Epithelial cell of proximal tubule (primary cell): ENCODE data around the gene TM2D3. TPM values are rescaled to one million over a fixed set of nuclear protein-coding genes. Genes with fewer than 3 reads are reported as not detected.

Experiments
- DNase-seq: peaks from one replicate; pipeline ENCODE4 v3.0.0-alpha.2; 2011; ENCODE audit warnings: low read depth
- H3K4me3 ChIP-seq: 2 replicates; pipeline ENCODE4 v1.5.1; 2011; ENCODE audit warnings: low read depth, mild to moderate bottlenecking, low read length
- total RNA-seq: library from RNA; depleted of rRNA; stranded (reverse); fragments of >200 nt; gene quantifications from 2 replicates; pipeline ENCODE4 v1.2.3, GENCODE V29; 2015
- TF ChIP-seq, protein P1 (sequence below): conservative IDR thresholded peaks from 2 replicates; pipeline ENCODE4 v1.5.1; 2012; ENCODE audit warnings: low read depth, mild to moderate bottlenecking, low read length

Gene TM2D3
- total RNA-seq, 1 donor from 2014 or later = 22.3 TPM

DNA sequence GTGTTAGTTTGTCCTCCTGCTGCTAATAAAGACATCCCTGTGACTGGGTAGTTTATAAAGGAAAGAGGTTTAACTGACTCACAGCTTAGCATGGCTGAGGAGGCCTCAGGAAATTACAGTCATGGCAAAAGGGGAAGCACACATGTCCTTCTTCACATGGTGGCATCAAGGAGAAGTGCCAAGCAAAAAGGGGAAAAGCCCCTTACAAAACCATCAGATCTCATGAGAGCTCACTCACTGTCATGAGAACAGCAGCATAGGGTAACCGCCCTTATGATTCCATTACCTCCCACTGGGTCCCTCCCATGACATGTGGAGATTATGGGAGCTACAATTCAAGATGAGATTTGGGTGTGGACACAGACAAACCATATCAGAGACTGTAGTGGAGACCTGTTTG is 27.0 kb downstream of the TM2D3 start:
- TF ChIP-seq, protein P1, sequence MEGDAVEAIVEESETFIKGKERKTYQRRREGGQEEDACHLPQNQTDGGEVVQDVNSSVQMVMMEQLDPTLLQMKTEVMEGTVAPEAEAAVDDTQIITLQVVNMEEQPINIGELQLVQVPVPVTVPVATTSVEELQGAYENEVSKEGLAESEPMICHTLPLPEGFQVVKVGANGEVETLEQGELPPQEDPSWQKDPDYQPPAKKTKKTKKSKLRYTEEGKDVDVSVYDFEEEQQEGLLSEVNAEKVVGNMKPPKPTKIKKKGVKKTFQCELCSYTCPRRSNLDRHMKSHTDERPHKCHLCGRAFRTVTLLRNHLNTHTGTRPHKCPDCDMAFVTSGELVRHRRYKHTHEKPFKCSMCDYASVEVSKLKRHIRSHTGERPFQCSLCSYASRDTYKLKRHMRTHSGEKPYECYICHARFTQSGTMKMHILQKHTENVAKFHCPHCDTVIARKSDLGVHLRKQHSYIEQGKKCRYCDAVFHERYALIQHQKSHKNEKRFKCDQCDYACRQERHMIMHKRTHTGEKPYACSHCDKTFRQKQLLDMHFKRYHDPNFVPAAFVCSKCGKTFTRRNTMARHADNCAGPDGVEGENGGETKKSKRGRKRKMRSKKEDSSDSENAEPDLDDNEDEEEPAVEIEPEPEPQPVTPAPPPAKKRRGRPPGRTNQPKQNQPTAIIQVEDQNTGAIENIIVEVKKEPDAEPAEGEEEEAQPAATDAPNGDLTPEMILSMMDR = no peak
- no peak for DNase-seq
- no peak overlapping the region for H3K4me3 ChIP-seq

DNA sequence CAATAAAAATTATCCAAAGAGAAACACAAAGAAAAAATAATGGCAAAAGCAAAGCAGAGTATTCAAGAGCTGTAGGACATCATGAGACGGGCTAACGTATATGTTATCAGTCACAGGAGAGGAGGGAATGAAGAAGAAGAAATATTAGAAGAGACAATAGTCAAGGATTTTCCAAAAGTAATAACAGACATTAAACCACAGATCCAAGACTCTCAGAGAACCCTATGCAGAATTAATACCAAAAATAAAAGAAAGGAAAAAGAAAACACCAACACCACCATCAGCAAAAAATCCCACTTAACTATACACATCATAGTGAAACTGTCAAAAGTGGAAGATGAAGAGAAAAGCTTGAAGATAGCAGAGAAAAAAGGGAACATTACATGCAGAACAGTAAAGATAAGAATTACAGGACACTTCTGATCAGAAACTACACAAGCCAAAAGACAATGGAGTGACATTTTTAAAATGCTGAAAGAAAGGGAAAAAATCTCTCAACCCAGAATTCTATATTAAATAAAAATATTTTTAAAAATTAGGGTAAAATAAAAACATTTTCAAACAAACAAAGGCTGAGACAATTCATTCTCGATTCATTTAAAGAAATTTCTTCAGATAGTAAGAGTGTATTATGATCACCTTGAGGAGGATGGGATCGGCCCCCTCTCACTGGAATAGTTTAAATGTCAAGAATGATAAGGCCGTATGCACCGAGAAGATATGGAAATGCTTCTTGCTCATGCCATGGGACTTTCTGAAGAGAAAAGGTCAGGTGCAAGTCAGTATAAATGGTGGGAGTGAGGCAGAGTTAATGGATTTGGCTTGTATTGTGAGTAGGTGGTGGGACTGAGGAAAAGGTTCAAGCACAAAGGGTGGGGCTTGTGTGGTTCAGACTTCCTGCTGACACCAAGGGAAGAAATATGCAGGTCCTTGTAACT is 28.5 kb downstream of the TM2D3 start:
- no peak for DNase-seq
- TF ChIP-seq, protein P1 = no peak
- H3K4me3 ChIP-seq = no peak overlapping the region

DNA sequence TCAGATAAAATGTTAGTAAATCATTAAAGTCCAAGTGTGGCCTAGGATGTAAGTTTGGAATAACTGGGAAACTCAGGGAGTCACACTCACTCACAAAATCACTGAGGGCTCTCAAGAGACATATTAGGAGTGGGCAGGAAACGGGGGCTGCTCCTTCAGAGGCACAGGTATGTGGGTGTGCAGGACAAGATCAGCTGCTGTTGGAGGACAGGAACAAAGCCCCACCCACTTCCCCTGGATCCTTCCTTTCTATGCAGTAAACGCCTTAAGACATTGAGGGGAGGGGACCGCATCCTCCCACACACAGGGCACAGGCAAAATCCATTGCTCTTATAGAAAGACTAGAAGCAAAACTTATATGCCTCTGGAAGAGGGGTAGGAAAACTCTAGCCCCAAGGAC is 30.2 kb downstream of the TM2D3 start:
- TF ChIP-seq, protein P1 = no peak
- H3K4me3 ChIP-seq = no peak overlapping the region
- DNase-seq = no peak

DNA sequence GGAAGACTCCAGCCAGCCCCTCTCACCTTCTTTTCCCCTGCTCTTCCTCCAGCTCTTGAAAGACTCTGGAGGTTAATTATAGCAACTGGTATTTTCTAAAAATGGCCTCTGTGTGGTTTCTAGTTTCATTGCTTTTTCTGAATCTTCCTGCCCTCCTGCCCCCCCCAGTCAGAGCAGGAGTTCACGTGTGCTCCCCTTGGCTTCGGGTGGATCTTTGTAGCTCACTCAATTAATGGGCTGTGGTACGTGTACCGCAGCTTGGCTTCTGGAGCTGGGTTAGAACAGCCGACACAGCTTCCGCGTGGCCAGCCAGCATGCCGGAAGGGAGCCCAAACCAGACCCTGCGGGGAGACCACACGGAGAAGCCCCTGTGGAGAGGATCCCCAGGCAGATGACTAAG is 31.5 kb downstream of the TM2D3 start:
- no peak overlapping the region for H3K4me3 ChIP-seq
- DNase-seq = no peak
- TF ChIP-seq, protein P1 = no peak

DNA sequence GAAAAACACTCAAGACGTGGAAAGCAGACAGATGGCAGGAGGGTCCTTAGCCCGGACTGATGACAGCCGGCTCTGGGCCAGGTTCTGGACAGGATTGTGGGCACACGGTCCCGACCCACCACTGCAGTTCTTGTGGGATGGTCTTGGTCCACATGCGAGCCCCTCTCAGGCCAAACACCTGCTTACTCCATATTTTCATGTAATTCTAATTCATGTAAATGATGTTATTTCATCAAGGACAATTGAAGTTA is 32.6 kb downstream of the TM2D3 start:
- no peak for DNase-seq
- no peak overlapping the region for H3K4me3 ChIP-seq
- TF ChIP-seq, protein P1 = no peak

DNA sequence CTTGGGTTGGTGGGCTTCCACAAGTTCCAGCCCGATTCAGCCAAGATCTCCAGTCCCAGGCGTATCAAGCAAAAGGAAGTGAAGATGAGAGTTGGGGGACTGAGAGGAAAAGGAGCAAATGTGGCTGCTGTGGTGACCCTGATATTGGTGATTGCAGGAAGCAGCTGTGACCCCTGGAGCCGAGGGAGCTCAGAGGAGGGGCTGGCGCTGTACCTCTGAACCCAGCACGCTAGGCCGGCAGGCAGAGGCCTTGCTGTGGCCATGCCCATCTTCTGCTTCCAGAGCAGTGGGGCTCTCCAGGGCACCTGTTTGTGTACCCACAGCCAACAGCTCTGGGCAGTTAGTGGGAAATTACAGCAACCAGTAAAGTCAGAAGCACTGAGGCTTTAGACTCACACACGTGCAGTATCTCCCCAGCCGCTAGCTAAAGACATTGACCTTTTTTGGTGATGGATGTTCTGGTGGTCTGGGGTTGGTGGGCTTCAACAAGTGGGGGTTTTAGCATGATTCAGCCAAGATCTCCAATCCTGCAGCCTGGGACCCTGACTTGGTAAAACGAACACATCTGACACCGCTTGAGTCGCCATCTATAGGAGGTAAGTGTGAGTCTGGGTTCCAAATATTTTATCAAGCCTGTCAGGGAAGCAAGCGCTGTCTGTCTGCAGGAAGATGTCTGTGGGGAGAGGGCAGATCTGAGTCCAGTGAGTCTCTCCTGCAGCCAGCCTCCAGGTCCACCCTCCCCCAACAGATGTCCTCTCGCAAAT is 33.1 kb downstream of the TM2D3 start:
- no peak overlapping the region for H3K4me3 ChIP-seq
- DNase-seq = no peak
- TF ChIP-seq, protein P1 = no peak

DNA sequence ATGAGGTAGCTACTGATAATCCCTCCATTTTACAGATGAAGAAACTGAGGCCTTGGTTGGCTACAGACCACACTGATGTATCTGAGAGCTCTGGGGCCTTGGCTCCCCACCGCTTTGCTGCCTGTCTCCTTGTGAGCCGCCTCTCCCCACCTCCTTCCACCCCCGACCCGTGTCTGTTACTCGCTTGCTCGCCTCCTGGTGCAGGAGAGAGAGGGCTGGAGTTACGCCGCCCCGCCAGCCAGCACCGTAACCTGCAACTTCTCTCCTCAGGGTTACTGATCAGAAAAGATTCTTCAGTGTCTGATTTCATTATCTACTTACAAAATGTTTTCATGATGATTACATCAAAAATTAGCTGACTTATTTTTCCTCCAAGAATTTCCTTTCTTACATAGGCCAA is 34.1 kb downstream of the TM2D3 start:
- no peak overlapping the region for H3K4me3 ChIP-seq
- TF ChIP-seq, protein P1 = no peak
- no peak for DNase-seq
